ENCODE data around the gene MLPH.
"Not testable (repeated sequence)": the region's sequence is repeated elsewhere in the genome, so short reads cannot be mapped to it uniquely, and the experiment has no call there.

The MLPH gene

DNA sequence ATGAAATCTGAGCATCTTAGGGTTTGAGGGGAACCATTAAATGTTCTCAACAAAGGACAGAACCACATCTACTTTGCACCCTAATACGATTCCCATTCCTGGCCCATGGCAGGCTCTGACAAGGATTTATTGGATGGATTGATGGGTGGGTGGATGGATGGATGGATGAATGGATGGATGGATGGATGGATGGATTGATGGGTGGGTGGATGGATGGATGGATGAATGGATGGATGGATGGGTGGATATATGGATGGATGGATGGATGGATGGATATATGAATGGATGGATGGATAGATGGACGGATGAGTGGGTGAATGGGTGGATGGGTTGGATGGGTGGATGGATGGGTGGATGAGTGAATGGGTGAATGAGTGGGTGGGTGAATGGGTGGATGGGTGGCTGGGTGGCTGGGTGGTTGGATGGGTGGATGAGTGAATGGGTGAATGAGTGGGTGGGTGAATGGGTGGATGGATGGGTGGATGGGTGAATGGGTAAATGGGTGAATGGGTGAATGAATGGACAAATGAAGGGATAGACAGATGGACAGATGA, 29.6 kb upstream of the MLPH start:
- DNase-seq: no peak
- no peaks in the 10 kb centered on the region for H3K4me1 ChIP-seq (ENCODE audit: control insufficient read depth, insufficient read depth, low read length, poor library complexity, severe bottlenecking)
- H3K4me3 ChIP-seq (ENCODE audit: insufficient read depth, low read depth, low read length, poor library complexity, severe bottlenecking): no peak overlapping the region
- H3K27ac ChIP-seq (ENCODE audit: insufficient read depth, low read length, poor library complexity, severe bottlenecking): no peak overlapping the region
- H3K27me3 ChIP-seq (replicated peaks; ENCODE audit: control insufficient read depth, insufficient read depth, low read length, poor library complexity, severe bottlenecking): no peaks in the 10 kb centered on the region
- H3K9me3 ChIP-seq (ENCODE audit: control insufficient read depth, low read length): no peaks in the 10 kb centered on the region
- H3K36me3 ChIP-seq (ENCODE audit: control insufficient read depth, insufficient read depth, low read length): no peaks in the 10 kb centered on the region

DNA sequence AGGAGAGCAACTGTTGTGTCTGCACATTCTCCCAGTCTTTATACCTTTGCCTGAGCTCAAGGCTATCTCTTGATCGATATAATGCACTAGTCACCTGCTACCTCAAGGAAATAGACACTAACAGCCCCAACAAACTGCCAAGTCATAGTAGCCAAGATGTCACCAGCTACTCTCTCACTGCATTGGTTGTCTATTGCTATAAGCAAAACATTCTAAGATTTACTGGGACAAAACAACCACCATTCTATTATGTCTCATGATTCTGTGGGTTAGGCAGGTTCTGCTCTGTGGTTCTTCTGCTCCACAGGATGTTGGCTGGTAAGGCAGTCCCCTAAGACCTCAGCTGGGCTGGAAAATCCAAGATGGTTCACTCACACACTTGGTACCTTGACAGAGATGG, 28.5 kb upstream of the MLPH start:
- no peak for DNase-seq
- no peak overlapping the region for H3K4me3 ChIP-seq (ENCODE audit: insufficient read depth, low read depth, low read length, poor library complexity, severe bottlenecking)
- H3K36me3 ChIP-seq (ENCODE audit: control insufficient read depth, insufficient read depth, low read length): no peaks in the 10 kb centered on the region
- no peaks in the 10 kb centered on the region for H3K9me3 ChIP-seq (ENCODE audit: control insufficient read depth, low read length)
- H3K27ac ChIP-seq (ENCODE audit: insufficient read depth, low read length, poor library complexity, severe bottlenecking): no peak overlapping the region
- no peaks in the 10 kb centered on the region for H3K27me3 ChIP-seq (replicated peaks; ENCODE audit: control insufficient read depth, insufficient read depth, low read length, poor library complexity, severe bottlenecking)
- H3K4me1 ChIP-seq (ENCODE audit: control insufficient read depth, insufficient read depth, low read length, poor library complexity, severe bottlenecking): no peaks in the 10 kb centered on the region

DNA sequence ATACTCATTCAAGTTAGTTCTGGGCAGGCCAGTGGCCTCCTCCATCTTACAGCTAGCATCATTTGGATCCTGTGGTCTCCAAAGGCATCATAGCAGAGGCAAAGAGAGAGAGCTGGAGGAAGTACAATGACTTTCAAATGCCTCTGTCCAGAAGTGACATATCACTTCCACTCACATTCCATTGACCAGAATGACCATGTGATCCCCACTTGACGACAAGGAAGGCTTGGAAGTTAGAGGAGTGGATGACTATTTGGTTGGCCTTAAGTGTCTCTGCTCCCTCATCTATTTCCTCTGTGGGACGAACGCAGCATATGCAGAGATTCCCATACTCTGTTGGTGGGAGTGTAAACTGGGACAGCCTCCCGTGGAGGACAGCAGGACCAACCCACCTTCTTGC, 27.8 kb upstream of the MLPH start:
- Histone ChIP-seq H3K27me3 (replicated peaks; ENCODE audit: control insufficient read depth, insufficient read depth, low read length, poor library complexity, severe bottlenecking) (no peaks in the 10 kb centered on the region), H3K4me3 (ENCODE audit: insufficient read depth, low read depth, low read length, poor library complexity, severe bottlenecking) (no peak overlapping the region), H3K9me3 (ENCODE audit: control insufficient read depth, low read length) (no peaks in the 10 kb centered on the region), H3K4me1 (ENCODE audit: control insufficient read depth, insufficient read depth, low read length, poor library complexity, severe bottlenecking) (no peaks in the 10 kb centered on the region), H3K27ac (ENCODE audit: insufficient read depth, low read length, poor library complexity, severe bottlenecking) (no peak overlapping the region), H3K36me3 (ENCODE audit: control insufficient read depth, insufficient read depth, low read length) (no peaks in the 10 kb centered on the region)
- no peak for DNase-seq

DNA sequence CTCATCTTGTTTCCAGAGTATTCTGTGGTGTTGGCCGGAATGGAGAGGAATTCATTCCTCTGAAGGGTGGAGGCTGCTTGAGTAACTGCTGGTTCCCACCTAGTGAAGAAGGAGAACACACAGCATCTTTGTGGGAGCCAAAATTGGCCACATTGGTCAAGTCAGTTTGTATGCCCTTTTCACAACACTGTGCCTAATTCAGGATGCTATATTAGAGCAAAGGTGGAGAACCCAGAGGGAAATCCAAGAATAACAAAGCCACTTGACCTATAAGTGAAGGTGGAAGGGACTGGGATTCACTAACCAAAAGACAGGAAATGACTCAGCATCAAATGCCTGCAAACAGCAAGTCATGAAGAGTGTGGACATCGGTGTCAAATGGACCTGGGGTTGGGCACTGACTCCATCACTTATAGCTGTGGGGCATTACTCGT, 27.3 kb upstream of the MLPH start:
- no peaks in the 10 kb centered on the region for H3K4me1 ChIP-seq (ENCODE audit: control insufficient read depth, insufficient read depth, low read length, poor library complexity, severe bottlenecking)
- H3K27ac ChIP-seq (ENCODE audit: insufficient read depth, low read length, poor library complexity, severe bottlenecking): no peak overlapping the region
- no peak for DNase-seq

DNA sequence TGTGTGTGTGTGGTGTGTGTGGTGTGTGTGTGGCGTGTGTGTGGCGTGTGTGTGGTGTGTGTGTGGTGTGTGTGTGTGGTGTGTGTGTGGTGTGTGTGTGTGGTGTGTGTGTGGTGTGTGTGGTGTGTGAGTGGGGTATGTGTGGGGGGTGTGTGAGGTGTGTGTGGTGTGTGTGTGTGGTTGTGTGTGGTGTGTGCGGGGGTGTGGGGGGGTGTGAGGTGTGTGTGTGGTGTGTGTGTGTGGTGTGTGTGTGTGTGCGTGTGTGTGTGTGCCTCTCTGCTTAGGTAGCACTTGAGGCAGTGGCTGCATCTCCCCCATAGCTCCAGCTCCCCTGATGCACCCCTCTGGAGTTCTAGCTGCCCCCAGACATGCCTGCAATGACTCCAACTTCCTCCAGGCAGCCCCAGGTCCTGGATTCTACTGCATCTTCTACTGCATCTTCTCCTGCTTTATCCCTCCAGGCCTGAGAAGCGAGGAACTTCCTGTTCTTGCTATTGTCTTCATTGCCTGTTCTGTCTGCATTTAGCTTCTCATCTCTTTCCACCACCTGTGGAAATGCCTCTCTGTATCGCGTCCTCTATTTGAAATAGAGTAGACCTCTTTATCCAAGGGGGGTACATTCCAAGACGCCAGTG, 22.2 kb upstream of the MLPH start:
- Histone ChIP-seq H3K4me3 (ENCODE audit: insufficient read depth, low read depth, low read length, poor library complexity, severe bottlenecking) (no peak overlapping the region), H3K27me3 (replicated peaks; ENCODE audit: control insufficient read depth, insufficient read depth, low read length, poor library complexity, severe bottlenecking) (no peaks in the 10 kb centered on the region), H3K9me3 (ENCODE audit: control insufficient read depth, low read length) (no peaks in the 10 kb centered on the region), H3K27ac (ENCODE audit: insufficient read depth, low read length, poor library complexity, severe bottlenecking) (no peak overlapping the region), H3K36me3 (ENCODE audit: control insufficient read depth, insufficient read depth, low read length) (no peaks in the 10 kb centered on the region), H3K4me1 (ENCODE audit: control insufficient read depth, insufficient read depth, low read length, poor library complexity, severe bottlenecking) (no peaks in the 10 kb centered on the region)
- no peak for DNase-seq

More for the DNA sequence above, 27.3 kb upstream of the MLPH start:
- H3K36me3 ChIP-seq (ENCODE audit: control insufficient read depth, insufficient read depth, low read length): no peaks in the 10 kb centered on the region
- no peak overlapping the region for H3K4me3 ChIP-seq (ENCODE audit: insufficient read depth, low read depth, low read length, poor library complexity, severe bottlenecking)
- H3K27me3 ChIP-seq (replicated peaks; ENCODE audit: control insufficient read depth, insufficient read depth, low read length, poor library complexity, severe bottlenecking): no peaks in the 10 kb centered on the region
- H3K9me3 ChIP-seq (ENCODE audit: control insufficient read depth, low read length): no peaks in the 10 kb centered on the region

DNA sequence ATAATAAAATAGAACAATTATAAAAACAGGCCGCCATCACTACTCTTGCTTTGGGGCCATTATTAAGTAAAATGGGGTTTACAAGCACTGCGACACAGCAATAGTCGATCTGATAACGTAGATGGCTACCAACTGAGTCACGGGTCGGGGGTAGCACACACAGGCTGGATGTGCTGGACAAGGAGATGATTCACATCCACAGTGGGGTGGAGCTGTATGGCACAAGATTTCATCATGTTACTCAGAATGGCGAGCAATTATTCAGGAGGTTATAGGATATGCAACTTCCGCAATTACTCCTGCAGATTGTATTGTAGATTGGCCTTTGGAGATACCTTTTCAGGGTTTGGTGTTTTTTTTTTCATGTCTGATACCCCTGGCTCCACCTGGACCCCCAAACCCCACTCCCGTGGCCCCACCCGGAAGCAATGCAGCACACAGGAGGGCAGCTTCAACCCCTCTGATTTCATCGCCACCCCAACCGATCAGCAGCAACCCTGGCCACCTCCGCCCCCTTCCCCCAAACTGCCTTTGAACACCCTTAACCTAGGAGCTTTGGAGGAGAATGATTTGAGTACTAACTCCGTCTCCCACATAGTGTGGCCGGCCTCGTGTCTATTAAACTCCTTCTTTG, 21.4 kb upstream of the MLPH start:
- no peaks in the 10 kb centered on the region for H3K4me1 ChIP-seq (ENCODE audit: control insufficient read depth, insufficient read depth, low read length, poor library complexity, severe bottlenecking)
- H3K9me3 ChIP-seq (ENCODE audit: control insufficient read depth, low read length): no peaks in the 10 kb centered on the region
- no peak for DNase-seq
- H3K27ac ChIP-seq (ENCODE audit: insufficient read depth, low read length, poor library complexity, severe bottlenecking): no peak overlapping the region
- H3K27me3 ChIP-seq (replicated peaks; ENCODE audit: control insufficient read depth, insufficient read depth, low read length, poor library complexity, severe bottlenecking): no peaks in the 10 kb centered on the region
- no peaks in the 10 kb centered on the region for H3K36me3 ChIP-seq (ENCODE audit: control insufficient read depth, insufficient read depth, low read length)
- H3K4me3 ChIP-seq (ENCODE audit: insufficient read depth, low read depth, low read length, poor library complexity, severe bottlenecking): no peak overlapping the region

DNA sequence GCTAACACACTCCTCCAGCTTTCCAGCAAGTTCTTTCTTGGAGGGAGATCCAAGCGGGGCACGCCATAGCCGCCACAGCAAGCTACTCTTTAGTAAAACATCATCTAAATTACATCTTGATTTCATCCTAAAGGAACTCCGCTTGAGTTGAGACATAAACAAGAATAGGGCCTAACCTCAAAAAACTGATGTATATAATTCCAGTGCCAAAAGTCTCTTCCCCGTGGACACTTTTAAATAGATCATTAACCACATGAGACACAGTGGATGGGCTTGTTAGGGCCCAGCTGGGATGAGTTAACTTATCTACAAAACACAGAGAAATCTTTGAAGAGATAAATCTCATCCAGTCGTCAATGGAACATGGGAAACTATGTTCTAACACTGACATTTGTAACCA, 20.8 kb upstream of the MLPH start:
- no peak for DNase-seq
- H3K27ac ChIP-seq (ENCODE audit: insufficient read depth, low read length, poor library complexity, severe bottlenecking): no peak overlapping the region
- no peaks in the 10 kb centered on the region for H3K36me3 ChIP-seq (ENCODE audit: control insufficient read depth, insufficient read depth, low read length)
- no peak overlapping the region for H3K4me3 ChIP-seq (ENCODE audit: insufficient read depth, low read depth, low read length, poor library complexity, severe bottlenecking)
- no peaks in the 10 kb centered on the region for H3K27me3 ChIP-seq (replicated peaks; ENCODE audit: control insufficient read depth, insufficient read depth, low read length, poor library complexity, severe bottlenecking)
- no peaks in the 10 kb centered on the region for H3K9me3 ChIP-seq (ENCODE audit: control insufficient read depth, low read length)
- no peaks in the 10 kb centered on the region for H3K4me1 ChIP-seq (ENCODE audit: control insufficient read depth, insufficient read depth, low read length, poor library complexity, severe bottlenecking)

DNA sequence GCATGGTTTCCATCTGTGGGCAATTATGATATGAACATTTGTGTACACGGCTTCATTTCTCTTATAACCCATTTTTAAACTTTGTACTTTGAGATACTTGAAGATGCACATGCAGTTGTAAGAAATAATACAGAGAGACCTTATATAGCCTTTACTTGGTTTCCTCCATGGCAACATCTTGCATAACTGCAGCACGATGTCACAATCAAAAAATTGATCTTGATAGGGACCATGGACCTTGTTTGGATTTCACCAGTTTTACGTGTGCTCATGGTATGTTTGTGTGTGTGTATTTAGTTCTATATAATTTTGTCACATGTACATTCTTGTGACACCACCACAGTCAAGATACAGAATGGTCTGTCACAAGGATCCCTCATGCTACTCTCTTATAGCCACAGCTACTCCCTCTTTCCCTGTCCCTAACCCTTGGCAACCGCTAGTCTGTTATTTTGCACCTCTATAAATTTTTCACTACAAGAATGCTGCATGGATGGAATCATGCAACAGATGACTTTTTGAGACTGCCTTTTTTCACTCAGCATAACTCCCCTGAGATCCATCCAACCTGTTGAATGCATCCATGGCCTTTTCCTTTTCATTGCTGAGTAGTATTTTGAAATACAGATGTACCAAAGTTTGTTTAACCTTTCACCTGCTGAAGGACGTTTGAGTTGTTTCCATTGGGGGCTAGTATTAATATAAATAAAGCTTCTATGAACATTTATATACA, 19.4 kb upstream of the MLPH start:
- Histone ChIP-seq H3K27me3 (replicated peaks; ENCODE audit: control insufficient read depth, insufficient read depth, low read length, poor library complexity, severe bottlenecking) (no peaks in the 10 kb centered on the region), H3K4me1 (ENCODE audit: control insufficient read depth, insufficient read depth, low read length, poor library complexity, severe bottlenecking) (no peaks in the 10 kb centered on the region), H3K27ac (ENCODE audit: insufficient read depth, low read length, poor library complexity, severe bottlenecking) (no peak overlapping the region), H3K36me3 (ENCODE audit: control insufficient read depth, insufficient read depth, low read length) (no peaks in the 10 kb centered on the region), H3K9me3 (ENCODE audit: control insufficient read depth, low read length) (no peaks in the 10 kb centered on the region), H3K4me3 (ENCODE audit: insufficient read depth, low read depth, low read length, poor library complexity, severe bottlenecking) (no peak overlapping the region)
- no peak for DNase-seq

DNA sequence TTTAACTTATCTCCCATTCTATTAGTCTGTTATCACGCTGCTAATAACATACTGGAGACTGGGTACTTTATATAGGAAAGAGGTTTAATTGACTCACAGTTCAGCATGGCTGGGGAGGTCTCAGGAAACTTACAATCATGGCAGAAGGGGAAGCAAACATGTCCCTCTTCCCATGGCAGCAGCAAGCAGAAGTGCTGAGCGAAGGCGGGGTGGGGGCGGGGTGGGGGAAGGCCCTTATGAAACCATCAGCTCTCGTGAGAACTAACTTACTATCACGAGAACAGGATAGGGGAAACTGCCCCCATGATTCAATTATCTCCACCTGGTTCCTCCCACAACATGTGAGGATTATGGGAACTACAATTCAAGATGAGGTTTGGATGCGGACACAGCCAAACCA, 17.6 kb upstream of the MLPH start:
- not testable (repeated sequence) for DNase-seq; H3K9me3 ChIP-seq (ENCODE audit: control insufficient read depth, low read length); H3K36me3 ChIP-seq (ENCODE audit: control insufficient read depth, insufficient read depth, low read length); H3K27me3 ChIP-seq (replicated peaks; ENCODE audit: control insufficient read depth, insufficient read depth, low read length, poor library complexity, severe bottlenecking); H3K4me3 ChIP-seq (ENCODE audit: insufficient read depth, low read depth, low read length, poor library complexity, severe bottlenecking); H3K27ac ChIP-seq (ENCODE audit: insufficient read depth, low read length, poor library complexity, severe bottlenecking); H3K4me1 ChIP-seq (ENCODE audit: control insufficient read depth, insufficient read depth, low read length, poor library complexity, severe bottlenecking)

DNA sequence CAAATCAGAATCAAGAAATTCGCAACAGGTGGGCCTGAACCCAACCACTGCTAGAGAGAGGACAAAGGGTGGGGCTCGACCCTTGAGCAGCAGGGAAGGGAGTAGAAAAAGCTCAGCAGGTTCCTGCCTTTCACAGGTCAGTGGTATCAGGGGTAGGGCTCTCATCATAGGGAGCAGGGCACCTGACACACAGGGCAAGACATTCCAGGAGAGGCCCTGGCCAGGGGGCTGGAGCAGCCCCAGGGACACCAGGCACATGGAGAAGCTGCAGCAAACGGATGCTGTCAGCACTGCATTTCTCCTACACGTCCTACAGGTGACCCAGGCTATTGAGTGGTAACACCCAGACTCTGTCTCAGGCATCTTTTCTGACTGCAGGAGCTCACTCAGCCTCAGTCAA, 17.2 kb upstream of the MLPH start:
- Histone ChIP-seq H3K9me3 (ENCODE audit: control insufficient read depth, low read length) (no peaks in the 10 kb centered on the region), H3K27ac (ENCODE audit: insufficient read depth, low read length, poor library complexity, severe bottlenecking) (no peak overlapping the region), H3K4me1 (ENCODE audit: control insufficient read depth, insufficient read depth, low read length, poor library complexity, severe bottlenecking) (no peaks in the 10 kb centered on the region), H3K27me3 (replicated peaks; ENCODE audit: control insufficient read depth, insufficient read depth, low read length, poor library complexity, severe bottlenecking) (no peaks in the 10 kb centered on the region), H3K4me3 (ENCODE audit: insufficient read depth, low read depth, low read length, poor library complexity, severe bottlenecking) (no peak overlapping the region), H3K36me3 (ENCODE audit: control insufficient read depth, insufficient read depth, low read length) (no peaks in the 10 kb centered on the region)
- DNase-seq: no peak
